Stimulated activated CD4-positive, alpha-beta T cell treated with anti-CD3 and anti-CD28 coated beads, TNF-alpha, amount 100 ng/mL, for 48 hours (primary cell): Measurements from ENCODE around the gene RBM19.

Source experiments
- DNase-seq, 3 donors: peaks; one replicate each; pipeline ENCODE4 v3.0.0-alpha.2; 2020; ENCODE audit warnings: low read depth in 3 of 3

The RBM19 gene

GRCh38 chr12:113803759-113804140, 162.4 kb downstream of the RBM19 start:
- no peak for DNase-seq

GRCh38 chr12:113802966-113803758, 163.0 kb downstream of the RBM19 start:
- no peak for DNase-seq

GRCh38 chr12:113802000-113802749, 163.9 kb downstream of the RBM19 start:
- no peak for DNase-seq

- DNase-seq, result no peak
These were observed 165.9 kb downstream of the RBM19 start for GRCh38 chr12:113800201-113800600.

- no peak for DNase-seq
These were observed 167.6 kb downstream of the RBM19 start for GRCh38 chr12:113798552-113798951.

GRCh38 chr12:113797535-113797868, 168.6 kb downstream of the RBM19 start:
- DNase-seq, result no peak

GRCh38 chr12:113796852-113797534, 169.1 kb downstream of the RBM19 start:
- DNase-seq, result no peak

GRCh38 chr12:113796066-113796827, 169.9 kb downstream of the RBM19 start:
- no peak for DNase-seq

- no peak for DNase-seq
These were observed 170.7 kb downstream of the RBM19 start for GRCh38 chr12:113795445-113795844.

GRCh38 chr12:113794774-113795173, 171.4 kb downstream of the RBM19 start:
- DNase-seq, result no peak

GRCh38 chr12:113793250-113793649, 172.9 kb downstream of the RBM19 start:
- DNase-seq, result no peak

- no peak for DNase-seq
These were observed 173.7 kb downstream of the RBM19 start for GRCh38 chr12:113792450-113792849.

- DNase-seq, result no peak
These were observed 177.9 kb downstream of the RBM19 start for GRCh38 chr12:113788020-113788856.

- no peak for DNase-seq
These were observed 180.0 kb downstream of the RBM19 start for GRCh38 chr12:113786107-113786506.

- DNase-seq, result no peak
These were observed 182.3 kb downstream of the RBM19 start for GRCh38 chr12:113783811-113784210.

GRCh38 chr12:113782873-113783272, 183.3 kb downstream of the RBM19 start:
- no peak for DNase-seq

- no peak for DNase-seq
These were observed 184.5 kb downstream of the RBM19 start for GRCh38 chr12:113781415-113782198.

GRCh38 chr12:113779774-113780173, 186.4 kb downstream of the RBM19 start:
- DNase-seq, result no peak

- DNase-seq, result no peak
These were observed 187.5 kb downstream of the RBM19 start for GRCh38 chr12:113778432-113779132.

- no peak for DNase-seq
These were observed 188.4 kb downstream of the RBM19 start for GRCh38 chr12:113777751-113778150.
